ENCODE data around the gene WBP2NL. TPM values are rescaled to one million over a fixed set of nuclear protein-coding genes. Genes with fewer than 3 reads are reported as not detected.

Gene WBP2NL
- total RNA-seq, 2 donors from 2014 or later = 0.22 TPM; not detected in 1

- no peak for TF ChIP-seq CTCF (IDR thresholded peaks at IDR 0.05)
- H3K27ac ChIP-seq = no peak overlapping the region
- peaks cover 0 to 12% of the 10 kb centered on the region in 2 donors for H3K9me3 ChIP-seq
- no peaks in the 10 kb centered on the region for H3K27me3 ChIP-seq
- no peak overlapping the region for H3K4me3 ChIP-seq
- peak; percentile 38 for DNase-seq (ENCODE audit: low spot score)
- H3K4me1 ChIP-seq = no peaks in the 10 kb centered on the region
- peaks cover 47% of the 10 kb centered on the region for H3K36me3 ChIP-seq
Measured at GRCh38 chr22:42060489-42060888, 61.9 kb downstream of the WBP2NL start.

GRCh38 chr22:42061041-42061440 is 62.5 kb downstream of the WBP2NL start:
- Histone ChIP-seq H3K9me3 (peaks cover 0 to 12% of the 10 kb centered on the region in 2 donors), H3K36me3 (peaks cover 47% of the 10 kb centered on the region), H3K27ac (no peak overlapping the region), H3K4me3 (no peak overlapping the region), H3K27me3 (no peaks in the 10 kb centered on the region), H3K4me1 (no peaks in the 10 kb centered on the region)
- peak; percentile 16 for DNase-seq (ENCODE audit: low spot score)
- no peak for TF ChIP-seq CTCF (IDR thresholded peaks at IDR 0.05)

- TF ChIP-seq CTCF (IDR thresholded peaks at IDR 0.05) = no peak
- peaks cover 61% of the 10 kb centered on the region for H3K36me3 ChIP-seq
- no peak overlapping the region for H3K4me3 ChIP-seq
- peak; percentile 26 for DNase-seq (ENCODE audit: low spot score)
- no peaks in the 10 kb centered on the region for H3K4me1 ChIP-seq
- H3K9me3 ChIP-seq = no peaks in the 10 kb centered on the region
- H3K27me3 ChIP-seq = no peaks in the 10 kb centered on the region
- H3K27ac ChIP-seq = no peak overlapping the region
Measured at GRCh38 chr22:42062506-42063170, 64.0 kb downstream of the WBP2NL start.

- TF ChIP-seq CTCF (IDR thresholded peaks at IDR 0.05) = no peak
- Histone ChIP-seq H3K4me1 (peaks cover 0 to 2% of the 10 kb centered on the region in 2 donors), H3K4me3 (no peak overlapping the region), H3K9me3 (no peaks in the 10 kb centered on the region), H3K36me3 (peaks cover 51% of the 10 kb centered on the region), H3K27ac (no peak overlapping the region), H3K27me3 (no peaks in the 10 kb centered on the region)
- DNase-seq (ENCODE audit: low spot score) = peak; percentile 18
Measured at GRCh38 chr22:42064629-42065028, 66.0 kb downstream of the WBP2NL start.

- H3K27me3 ChIP-seq = no peaks in the 10 kb centered on the region
- DNase-seq (ENCODE audit: low spot score) = peak; percentile 40
- H3K9me3 ChIP-seq = no peaks in the 10 kb centered on the region
- H3K36me3 ChIP-seq = peaks cover 42% of the 10 kb centered on the region
- H3K27ac ChIP-seq = no peak overlapping the region
- no peak overlapping the region for H3K4me3 ChIP-seq
- H3K4me1 ChIP-seq = peaks cover 0 to 9% of the 10 kb centered on the region in 2 donors
- TF ChIP-seq CTCF (IDR thresholded peaks at IDR 0.05) = no peak
Measured at GRCh38 chr22:42065438-42066125, 67.0 kb downstream of the WBP2NL start.
